ENCODE measurements around the gene PTPRD.

Gene PTPRD

DNA sequence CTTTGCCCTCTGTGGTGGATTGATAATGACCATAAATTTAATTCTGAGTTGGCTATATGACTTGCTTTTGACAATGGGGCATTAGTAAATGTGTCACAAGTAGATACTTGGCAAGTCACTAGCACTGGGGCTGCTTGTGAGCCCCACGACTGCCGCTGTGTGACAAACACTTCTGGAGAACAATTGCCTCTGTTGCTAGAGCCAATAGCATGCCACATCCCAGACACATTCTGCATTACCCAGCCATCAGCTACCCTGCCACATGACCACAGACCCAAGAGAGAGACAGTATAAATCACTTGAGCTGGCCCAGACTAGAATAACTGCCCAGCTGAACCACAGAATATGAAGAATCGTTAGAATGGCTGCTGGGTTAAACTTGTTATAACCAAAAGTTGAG is 2060.1 kb downstream of the PTPRD start:
- TF ChIP-seq SIN3A (IDR thresholded peaks at IDR 0.05; ENCODE audit: borderline replicate concordance, insufficient read depth, low read length), result no peak
- no peak for TF ChIP-seq TAF1 (IDR thresholded peaks at IDR 0.05; ENCODE audit: borderline replicate concordance, insufficient read depth, low read length)
- TF ChIP-seq, protein P1, sequence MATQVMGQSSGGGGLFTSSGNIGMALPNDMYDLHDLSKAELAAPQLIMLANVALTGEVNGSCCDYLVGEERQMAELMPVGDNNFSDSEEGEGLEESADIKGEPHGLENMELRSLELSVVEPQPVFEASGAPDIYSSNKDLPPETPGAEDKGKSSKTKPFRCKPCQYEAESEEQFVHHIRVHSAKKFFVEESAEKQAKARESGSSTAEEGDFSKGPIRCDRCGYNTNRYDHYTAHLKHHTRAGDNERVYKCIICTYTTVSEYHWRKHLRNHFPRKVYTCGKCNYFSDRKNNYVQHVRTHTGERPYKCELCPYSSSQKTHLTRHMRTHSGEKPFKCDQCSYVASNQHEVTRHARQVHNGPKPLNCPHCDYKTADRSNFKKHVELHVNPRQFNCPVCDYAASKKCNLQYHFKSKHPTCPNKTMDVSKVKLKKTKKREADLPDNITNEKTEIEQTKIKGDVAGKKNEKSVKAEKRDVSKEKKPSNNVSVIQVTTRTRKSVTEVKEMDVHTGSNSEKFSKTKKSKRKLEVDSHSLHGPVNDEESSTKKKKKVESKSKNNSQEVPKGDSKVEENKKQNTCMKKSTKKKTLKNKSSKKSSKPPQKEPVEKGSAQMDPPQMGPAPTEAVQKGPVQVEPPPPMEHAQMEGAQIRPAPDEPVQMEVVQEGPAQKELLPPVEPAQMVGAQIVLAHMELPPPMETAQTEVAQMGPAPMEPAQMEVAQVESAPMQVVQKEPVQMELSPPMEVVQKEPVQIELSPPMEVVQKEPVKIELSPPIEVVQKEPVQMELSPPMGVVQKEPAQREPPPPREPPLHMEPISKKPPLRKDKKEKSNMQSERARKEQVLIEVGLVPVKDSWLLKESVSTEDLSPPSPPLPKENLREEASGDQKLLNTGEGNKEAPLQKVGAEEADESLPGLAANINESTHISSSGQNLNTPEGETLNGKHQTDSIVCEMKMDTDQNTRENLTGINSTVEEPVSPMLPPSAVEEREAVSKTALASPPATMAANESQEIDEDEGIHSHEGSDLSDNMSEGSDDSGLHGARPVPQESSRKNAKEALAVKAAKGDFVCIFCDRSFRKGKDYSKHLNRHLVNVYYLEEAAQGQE (IDR thresholded peaks at IDR 0.05; ENCODE audit: insufficient read depth in 1 of 2, low read depth in 2 of 2, low read length in 2 of 2), result no peak
- TF ChIP-seq POLR2AphosphoS5 (IDR thresholded peaks at IDR 0.05; ENCODE audit: low read depth, low read length), result no peak
- TF ChIP-seq FOXP2 (optimal IDR thresholded peaks at IDR 0.05; ENCODE audit: borderline replicate concordance, extremely low read depth, extremely low read length, insufficient read depth), result no peak

DNA sequence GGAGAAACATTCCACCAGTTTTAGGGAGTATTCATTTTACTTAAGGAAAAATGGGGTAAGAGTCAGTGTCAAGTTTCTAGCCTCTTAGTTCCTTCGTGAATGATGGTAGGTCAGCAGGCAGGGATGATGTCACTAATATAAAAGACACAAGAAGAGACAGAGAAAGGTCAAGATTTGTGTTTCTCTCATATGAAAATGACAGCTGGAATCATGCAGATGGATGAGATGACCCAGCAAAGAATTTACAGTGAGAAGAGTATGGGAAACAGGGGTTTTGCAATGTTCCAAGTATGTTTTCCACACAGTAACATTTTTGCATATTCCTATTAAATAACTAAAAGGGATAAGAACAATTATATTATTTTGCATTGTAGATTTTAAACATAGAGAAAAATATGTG is 2063.6 kb downstream of the PTPRD start:
- no peak for TF ChIP-seq TAF1 (IDR thresholded peaks at IDR 0.05; ENCODE audit: borderline replicate concordance, insufficient read depth, low read length)
- TF ChIP-seq, protein P1 (IDR thresholded peaks at IDR 0.05; ENCODE audit: insufficient read depth in 1 of 2, low read depth in 2 of 2, low read length in 2 of 2), result no peak
- no peak for TF ChIP-seq POLR2AphosphoS5 (IDR thresholded peaks at IDR 0.05; ENCODE audit: low read depth, low read length)
- no peak for TF ChIP-seq FOXP2 (optimal IDR thresholded peaks at IDR 0.05; ENCODE audit: borderline replicate concordance, extremely low read depth, extremely low read length, insufficient read depth)
- no peak for TF ChIP-seq SIN3A (IDR thresholded peaks at IDR 0.05; ENCODE audit: borderline replicate concordance, insufficient read depth, low read length)

DNA sequence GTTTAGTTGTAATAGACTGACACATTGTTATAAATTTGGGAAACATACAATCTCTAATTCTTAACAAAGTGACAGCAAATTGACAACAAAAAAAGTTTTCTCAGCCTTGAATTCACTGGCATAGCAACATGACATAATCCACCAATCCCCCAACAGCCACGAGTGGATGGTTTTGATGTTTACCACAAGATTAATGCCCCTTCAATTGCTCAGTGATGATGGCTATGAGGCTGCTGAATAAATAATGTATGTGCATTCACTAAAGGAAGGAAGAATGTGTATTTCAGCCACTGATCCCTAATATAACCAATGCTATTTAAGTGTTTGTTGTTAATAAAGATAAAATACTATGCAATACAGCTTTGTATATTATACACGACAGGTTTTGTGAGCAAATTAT is 2069.6 kb downstream of the PTPRD start:
- TF ChIP-seq, protein P1 (IDR thresholded peaks at IDR 0.05; ENCODE audit: insufficient read depth in 1 of 2, low read depth in 2 of 2, low read length in 2 of 2), result no peak
- no peak for TF ChIP-seq SIN3A (IDR thresholded peaks at IDR 0.05; ENCODE audit: borderline replicate concordance, insufficient read depth, low read length)
- no peak for TF ChIP-seq FOXP2 (optimal IDR thresholded peaks at IDR 0.05; ENCODE audit: borderline replicate concordance, extremely low read depth, extremely low read length, insufficient read depth)
- no peak for TF ChIP-seq POLR2AphosphoS5 (IDR thresholded peaks at IDR 0.05; ENCODE audit: low read depth, low read length)
- TF ChIP-seq TAF1 (IDR thresholded peaks at IDR 0.05; ENCODE audit: borderline replicate concordance, insufficient read depth, low read length), result no peak

DNA sequence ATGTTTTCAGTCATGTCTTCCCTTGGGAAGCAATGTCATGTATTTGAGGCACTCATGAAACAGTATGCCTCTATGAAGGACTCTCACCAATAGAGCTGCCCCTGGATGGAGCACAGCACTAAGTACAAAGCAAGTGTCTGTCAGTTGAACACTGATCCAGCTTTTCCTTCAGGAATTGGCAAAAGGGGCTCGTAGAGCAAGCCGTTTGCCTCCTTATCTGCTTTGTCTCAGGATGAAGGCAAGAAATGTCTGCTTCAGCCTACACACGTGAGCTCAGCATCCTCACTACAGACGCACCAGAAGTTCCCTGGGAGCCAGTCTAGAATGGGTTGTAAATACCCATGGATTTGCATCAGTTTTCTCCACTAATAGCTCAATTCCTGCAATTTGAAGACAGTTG is 2070.3 kb downstream of the PTPRD start:
- TF ChIP-seq SIN3A (IDR thresholded peaks at IDR 0.05; ENCODE audit: borderline replicate concordance, insufficient read depth, low read length) (no peak), TAF1 (IDR thresholded peaks at IDR 0.05; ENCODE audit: borderline replicate concordance, insufficient read depth, low read length) (no peak), POLR2AphosphoS5 (IDR thresholded peaks at IDR 0.05; ENCODE audit: low read depth, low read length) (no peak), FOXP2 (optimal IDR thresholded peaks at IDR 0.05; ENCODE audit: borderline replicate concordance, extremely low read depth, extremely low read length, insufficient read depth) (no peak)
- TF ChIP-seq, protein P1 (IDR thresholded peaks at IDR 0.05; ENCODE audit: insufficient read depth in 1 of 2, low read depth in 2 of 2, low read length in 2 of 2), result no peak

DNA sequence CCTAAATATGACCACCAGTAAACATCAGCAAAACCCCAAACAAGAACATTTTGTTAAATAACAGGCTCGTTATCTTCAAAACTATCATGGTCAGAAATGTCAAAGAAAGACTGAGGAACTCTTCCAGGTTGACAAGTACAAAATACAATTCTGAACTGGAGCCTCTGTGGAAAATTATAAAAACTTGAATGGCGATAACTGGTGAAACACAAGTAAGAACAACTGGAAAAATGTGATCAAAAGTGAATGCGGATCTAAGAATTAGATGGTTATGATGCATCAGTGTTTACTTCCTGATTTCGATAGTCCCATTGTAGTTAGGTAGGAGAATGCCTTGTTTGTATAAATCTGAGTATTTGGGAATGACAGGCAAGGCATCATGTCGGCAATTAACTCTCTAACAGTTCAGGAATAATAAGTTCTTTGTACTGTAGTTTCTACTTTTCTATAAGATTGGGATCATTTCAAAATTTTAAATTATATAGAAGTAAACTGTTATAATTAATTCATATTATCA is 2073.1 kb downstream of the PTPRD start:
- no peak for TF ChIP-seq SIN3A (IDR thresholded peaks at IDR 0.05; ENCODE audit: borderline replicate concordance, insufficient read depth, low read length)

All from PFSK-1 (cell line).